Neural crest cell (in vitro differentiated cells): Measurements from ENCODE around the gene FZD2. TPM values are rescaled to one million over a fixed set of nuclear protein-coding genes. Genes with fewer than 3 reads are reported as not detected.

Experiments used
- DNase-seq: peaks from one replicate; pipeline ENCODE4 v3.0.0; 2021; ENCODE audit warnings: low read depth, mixed read lengths, low spot score
- H3K27ac Mint-ChIP-seq: one replicate; pipeline ENCODE4 v1.8.0; 2021; ENCODE audit warnings: mild to moderate bottlenecking, mixed read lengths; ENCODE audit not compliant: unreplicated experiment
- H3K27me3 Mint-ChIP-seq: 2 replicates; pipeline ENCODE4 v1.8.0; 2021; ENCODE audit warnings: low read depth, mild to moderate bottlenecking, mixed read lengths
- H3K36me3 Mint-ChIP-seq: 2 replicates; pipeline ENCODE4 v1.8.0; 2021; ENCODE audit warnings: low read depth, mild to moderate bottlenecking, mixed read lengths
- H3K4me1 Mint-ChIP-seq: 2 replicates; pipeline ENCODE4 v1.8.0; 2021; ENCODE audit warnings: mixed read lengths
- H3K4me3 Mint-ChIP-seq: one replicate; pipeline ENCODE4 v1.8.0; 2021; ENCODE audit warnings: mild to moderate bottlenecking, mixed read lengths
- H3K9me3 Mint-ChIP-seq: 2 replicates; pipeline ENCODE4 v1.8.0; 2021; ENCODE audit warnings: mixed read lengths
- CTCF ChIP-seq: fragments of 200-600 bp; sonication (generic); conservative IDR thresholded peaks from 2 replicates; pipeline ENCODE4 v1.5.0; 2021; ENCODE audit warnings: antibody characterized with exemption, mild to moderate bottlenecking
- total RNA-seq: library from RNA; stranded (reverse); gene quantifications from 2 replicates; pipeline ENCODE4 v1.2.1, GENCODE V29; 2021

FZD2 gene
- total RNA-seq, 1 donor from 2014 or later = 96.2 TPM

- no peaks in the 10 kb centered on the region for H3K27me3 Mint-ChIP-seq
These were observed 13.9 kb upstream of the FZD2 start for GRCh38 chr17:44543213-44543904.

GRCh38 chr17:44543905-44544523 is 13.3 kb upstream of the FZD2 start:
- Mint-ChIP-seq H3K27me3 (no peaks in the 10 kb centered on the region), H3K4me1 (peaks cover 94% of the 10 kb centered on the region), H3K9me3 (peaks cover 3% of the 10 kb centered on the region), H3K27ac (peak overlapping the region; percentile 95), H3K36me3 (no peaks in the 10 kb centered on the region), H3K4me3 (peak overlapping the region; percentile 65)
- no peak for DNase-seq
- TF ChIP-seq CTCF = no peak

More at GRCh38 chr17:44543213-44543904, 13.9 kb upstream of the FZD2 start:
- Mint-ChIP-seq H3K4me1 (peaks cover 92% of the 10 kb centered on the region), H3K4me3 (peak overlapping the region; percentile 80), H3K9me3 (peaks cover 3% of the 10 kb centered on the region), H3K27ac (peak overlapping the region; percentile 95), H3K36me3 (no peaks in the 10 kb centered on the region)
- TF ChIP-seq CTCF = no peak
- no peak for DNase-seq

GRCh38 chr17:44546671-44547606 is 10.3 kb upstream of the FZD2 start:
- Mint-ChIP-seq H3K4me3 (peak overlapping the region; percentile 64), H3K36me3 (no peaks in the 10 kb centered on the region), H3K27ac (peak overlapping the region; percentile 96), H3K27me3 (no peaks in the 10 kb centered on the region), H3K9me3 (peaks cover 3% of the 10 kb centered on the region), H3K4me1 (peaks cover 86% of the 10 kb centered on the region)
- no peak for DNase-seq
- TF ChIP-seq CTCF = no peak

GRCh38 chr17:44547625-44548267 is 9.5 kb upstream of the FZD2 start:
- DNase-seq = no peak
- peak overlapping the region; percentile 96 for H3K27ac Mint-ChIP-seq

More at GRCh38 chr17:44547625-44548267, 9.5 kb upstream of the FZD2 start:
- no peak for TF ChIP-seq CTCF
- Mint-ChIP-seq H3K9me3 (peaks cover 3% of the 10 kb centered on the region), H3K4me1 (peaks cover 86% of the 10 kb centered on the region), H3K4me3 (peak overlapping the region; percentile 54), H3K36me3 (no peaks in the 10 kb centered on the region), H3K27me3 (no peaks in the 10 kb centered on the region)
